Glomerular endothelial cell (primary cell): Measurements from ENCODE around the gene TREML4. TPM values are rescaled to one million over a fixed set of nuclear protein-coding genes. Genes with fewer than 3 reads are reported as not detected.
"Not testable (repeated sequence)": the region's sequence is repeated elsewhere in the genome, so short reads cannot be mapped to it uniquely, and the experiment has no call there.

ENCODE experiments used
- DNase-seq: peaks from one replicate; pipeline ENCODE4 v3.0.0-alpha.2; 2011; ENCODE audit warnings: low read depth, low spot score; ENCODE audit errors: extremely low read depth
- total RNA-seq: library from RNA; depleted of rRNA; stranded (reverse); fragments of >200 nt; gene quantifications from 2 replicates; pipeline ENCODE4 v1.2.3, GENCODE V29; 2015

TREML4 gene
- total RNA-seq, 1 donor from 2014 or later = not detected

GRCh38 chr6:41204156-41204555 lies 24.0 kb upstream of the TREML4 start:
- no peak for DNase-seq

DNA sequence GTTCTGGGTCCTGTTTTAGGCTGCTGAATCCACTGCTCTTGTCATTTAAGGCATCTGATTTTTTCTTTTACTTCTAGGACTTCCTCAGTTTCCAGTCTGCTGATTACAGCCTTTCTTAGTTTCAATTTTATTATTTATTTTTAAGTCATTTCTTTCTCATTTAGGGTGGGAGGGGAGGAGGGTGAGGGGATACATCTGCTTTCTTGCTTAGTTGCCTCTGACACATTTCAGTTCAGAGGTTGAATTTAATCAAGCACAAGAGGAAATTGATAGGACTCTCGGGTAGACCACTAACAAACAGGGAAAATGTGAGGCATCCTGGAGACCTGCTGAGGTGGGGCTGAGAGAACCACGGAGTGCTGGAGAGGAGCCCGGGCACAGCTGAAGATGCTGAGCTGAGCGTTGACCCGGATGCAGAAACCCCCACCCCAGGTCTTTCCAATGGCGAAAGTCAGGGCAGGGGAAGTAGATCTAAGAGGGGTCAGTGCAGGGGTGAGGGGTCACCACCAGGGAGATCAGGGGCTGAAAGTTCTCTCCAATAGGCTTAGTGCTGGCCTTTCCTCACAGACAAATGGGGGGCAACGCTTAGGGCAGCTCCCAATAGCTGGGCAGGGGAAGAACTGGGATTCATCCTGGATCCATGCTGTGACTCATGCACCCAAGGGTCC lies 19.6 kb upstream of the TREML4 start:
- no peak for DNase-seq

GRCh38 chr6:41209547-41210320 lies 18.4 kb upstream of the TREML4 start:
- DNase-seq = no peak

DNA sequence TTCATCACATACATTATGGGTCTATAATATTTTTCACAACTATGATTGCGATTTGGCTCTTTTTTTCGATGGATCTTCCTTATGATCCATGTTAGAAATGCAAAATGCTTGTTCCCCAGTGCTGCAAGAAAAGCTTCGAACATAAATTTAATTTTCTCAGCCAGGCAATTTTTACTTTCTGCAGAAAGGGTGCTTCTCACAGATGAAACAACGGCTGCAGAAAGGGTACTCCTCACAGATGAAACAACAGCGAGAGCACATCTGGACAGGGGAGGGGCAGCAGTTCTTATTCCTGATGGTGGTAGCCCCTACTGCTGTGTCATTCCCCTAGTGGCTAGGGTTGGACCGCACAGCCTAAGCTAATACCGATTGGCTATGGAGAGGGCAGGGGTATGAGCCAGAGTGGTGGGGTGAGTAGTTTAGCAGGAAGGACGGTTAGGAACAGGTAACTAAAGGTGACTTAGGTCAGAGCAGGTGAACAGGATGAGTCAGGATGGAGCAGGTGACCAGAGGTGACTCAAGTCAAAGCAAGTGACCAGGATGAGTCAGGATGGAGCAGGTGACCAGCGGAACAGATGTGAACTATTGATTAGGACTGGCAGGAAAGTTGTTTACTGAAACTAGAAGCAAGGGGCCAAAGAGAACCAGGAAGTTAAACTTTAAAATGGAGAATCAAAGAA lies 13.4 kb upstream of the TREML4 start:
- DNase-seq = no peak

- no peak for DNase-seq
Observed at GRCh38 chr6:41215777-41216176, 12.4 kb upstream of the TREML4 start.

- no peak for DNase-seq
Observed at GRCh38 chr6:41216616-41217015, 11.5 kb upstream of the TREML4 start.

- no peak for DNase-seq
Observed at GRCh38 chr6:41222045-41222444, 6.1 kb upstream of the TREML4 start.

DNA sequence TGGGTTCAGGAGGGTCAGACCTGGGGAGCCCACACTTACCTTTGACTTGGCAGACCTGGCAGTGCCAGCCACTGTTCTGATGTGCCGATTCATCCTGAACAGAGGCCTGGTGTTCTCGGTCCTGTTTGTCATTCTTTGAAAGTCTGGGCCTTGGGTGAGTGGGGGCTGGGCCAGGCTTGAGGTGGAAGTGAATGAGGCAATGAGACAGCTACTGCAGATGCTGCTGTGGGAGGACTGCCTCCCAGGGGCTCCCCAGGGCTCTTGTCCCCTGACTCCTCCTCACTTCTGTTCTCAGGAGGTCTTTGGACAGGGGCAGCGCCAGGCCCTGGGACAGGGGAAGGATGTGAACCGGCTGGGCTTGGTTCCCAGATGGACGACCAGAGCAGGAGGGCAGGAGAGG lies 5.6 kb upstream of the TREML4 start:
- no peak for DNase-seq

DNA sequence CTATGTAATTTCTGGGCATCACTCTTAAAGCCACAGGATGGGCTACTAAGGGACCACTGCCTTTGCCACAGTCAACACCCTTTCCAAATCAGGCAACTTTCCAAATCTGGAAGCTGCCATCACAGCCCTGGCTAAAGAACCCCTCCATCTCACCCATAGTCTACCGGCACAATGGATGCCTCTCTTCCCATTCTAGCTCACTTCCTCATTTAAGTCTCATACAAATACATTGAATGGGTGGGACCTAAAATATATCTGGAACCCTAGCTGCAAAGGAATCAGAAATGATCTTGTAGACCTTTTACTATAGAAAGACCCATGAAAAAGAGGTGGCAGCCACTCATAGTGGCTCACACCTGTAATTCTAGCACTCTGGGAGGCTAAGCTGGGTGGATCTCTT lies 3.3 kb upstream of the TREML4 start:
- no peak for DNase-seq

GRCh38 chr6:41226752-41227151 lies 1.4 kb upstream of the TREML4 start:
- no peak for DNase-seq

DNA sequence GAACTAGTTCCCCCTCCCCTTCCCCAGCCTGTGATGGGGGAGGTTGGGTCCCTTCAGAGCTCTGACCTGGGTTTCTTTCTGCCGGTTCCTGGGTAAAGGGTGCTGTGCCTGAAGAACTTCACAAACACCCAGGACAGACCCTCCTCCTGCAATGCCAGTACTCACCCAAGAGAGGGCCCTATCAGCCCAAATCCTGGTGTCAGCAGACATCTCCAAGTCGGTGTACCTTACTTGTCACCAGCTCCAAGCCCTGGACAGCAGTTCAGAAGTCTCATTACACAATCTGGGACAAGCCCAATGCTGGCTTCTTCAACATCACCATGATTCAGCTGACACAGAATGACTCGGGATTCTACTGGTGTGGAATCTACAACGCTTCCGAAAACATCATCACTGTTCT lies 467 bp downstream of the TREML4 start:
- no peak for DNase-seq

- no peak for DNase-seq
Observed at GRCh38 chr6:41229721-41230120, 1.6 kb downstream of the TREML4 start.

DNA sequence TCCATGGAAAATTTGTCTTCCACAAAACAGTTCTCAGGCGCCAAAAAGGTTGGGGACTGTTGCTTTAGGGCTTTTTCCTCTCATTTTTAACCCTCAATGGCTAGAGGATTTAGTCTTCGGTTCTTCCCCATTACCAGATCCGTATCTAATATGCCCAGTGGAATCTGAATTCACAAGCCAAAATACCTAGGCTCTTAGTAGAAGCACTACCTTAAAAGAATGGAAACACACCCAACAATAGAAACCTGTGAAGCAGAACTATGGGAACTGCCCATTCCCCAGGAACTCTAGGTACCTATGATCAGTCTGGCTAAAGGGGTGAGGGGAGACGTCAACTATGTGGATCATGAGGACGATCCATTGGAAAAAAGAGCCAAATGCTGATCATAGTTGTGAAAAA lies 3.1 kb downstream of the TREML4 start:
- DNase-seq = no peak

DNA sequence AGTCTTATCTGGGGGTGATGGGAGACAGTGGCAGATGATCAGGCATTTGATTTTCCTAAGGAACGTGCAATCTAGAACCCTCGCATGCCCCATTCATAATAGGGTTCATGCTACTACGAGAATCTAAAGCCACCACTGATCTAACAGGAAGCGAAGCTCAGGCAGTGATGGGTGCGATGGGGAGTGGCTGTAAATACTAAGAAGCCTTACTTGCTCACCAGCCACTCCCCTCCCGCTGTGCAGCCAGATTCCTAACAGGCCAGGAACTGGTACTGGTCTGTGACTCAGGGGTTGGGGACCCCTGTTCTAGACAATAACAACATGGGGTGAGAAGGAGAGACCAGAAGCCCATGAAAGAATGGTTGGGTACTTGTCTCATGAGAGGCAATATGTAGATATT lies 4.5 kb downstream of the TREML4 start:
- DNase-seq = no peak

DNA sequence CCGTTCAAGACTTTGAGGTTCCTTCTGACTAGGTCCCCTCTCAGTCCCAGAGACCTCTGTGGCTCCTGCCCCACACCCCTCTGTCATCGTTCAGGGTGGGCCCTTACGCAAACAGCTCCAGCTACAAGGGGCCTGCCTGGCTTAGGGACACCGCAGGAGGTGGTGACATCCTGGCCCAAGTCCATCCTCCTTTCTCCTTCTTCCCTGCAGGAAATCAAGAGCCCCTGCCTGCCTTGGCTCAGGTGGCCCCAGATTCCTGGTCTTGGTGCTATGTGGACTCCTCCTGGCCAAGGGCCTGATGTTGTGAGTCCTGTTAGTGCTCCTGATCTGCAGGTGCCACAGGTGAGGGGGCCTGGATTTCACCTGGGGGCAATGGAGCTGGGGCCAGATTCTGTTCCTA lies 8.1 kb downstream of the TREML4 start:
- DNase-seq = no peak

DNA sequence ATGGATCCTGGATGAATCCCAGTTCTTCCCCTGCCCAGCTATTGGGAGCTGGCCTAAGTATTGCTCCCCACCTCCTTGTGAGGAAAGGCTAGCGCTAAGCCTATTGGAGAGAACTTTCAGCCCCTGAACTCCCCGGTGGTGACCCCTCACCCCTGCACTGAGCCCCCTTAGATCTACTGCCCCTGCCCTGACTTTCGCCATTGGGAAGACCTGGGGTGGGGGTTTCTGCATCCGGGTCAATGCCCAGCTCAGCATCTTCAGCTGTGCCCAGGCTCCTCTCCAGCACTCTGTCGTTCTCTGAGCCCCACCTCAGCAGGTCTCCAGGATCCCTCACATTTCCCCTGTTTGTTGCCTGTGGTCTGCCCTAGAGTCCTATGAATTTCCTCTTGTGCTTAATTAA lies 9.0 kb downstream of the TREML4 start:
- no peak for DNase-seq

DNA sequence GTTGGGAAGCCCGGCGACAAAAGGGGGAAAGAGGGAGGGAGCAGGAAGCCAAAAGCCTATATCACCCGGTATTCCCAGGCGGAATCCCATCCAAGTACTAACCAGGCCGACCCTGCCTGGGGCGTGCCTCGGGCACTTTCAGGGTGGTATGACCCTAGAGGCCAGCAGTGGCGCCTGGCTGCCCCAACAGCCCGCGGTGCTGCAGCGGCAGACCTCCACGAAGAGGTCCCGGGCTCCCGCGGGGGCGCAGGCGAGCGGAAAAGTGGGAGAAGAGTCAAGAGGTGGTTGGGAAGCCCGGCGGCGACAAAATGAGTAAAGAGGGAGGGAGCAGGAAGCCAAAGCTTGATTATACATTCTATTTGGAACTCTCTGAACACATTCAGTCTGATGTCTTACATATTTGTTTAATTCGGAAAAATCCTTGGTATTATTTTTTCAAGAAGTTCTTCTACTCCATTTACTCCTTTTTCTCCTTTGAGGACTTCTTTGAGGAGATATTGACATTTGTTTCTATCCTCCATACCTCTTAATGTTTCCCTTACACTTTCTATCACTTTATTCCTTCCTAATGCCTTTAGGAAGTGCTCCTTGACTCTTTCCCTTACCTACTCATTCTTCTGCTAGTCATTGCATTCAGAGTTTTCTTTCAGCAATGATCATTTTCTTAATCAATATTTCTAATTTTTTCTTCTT lies 11.5 kb downstream of the TREML4 start:
- no peak for DNase-seq

DNA sequence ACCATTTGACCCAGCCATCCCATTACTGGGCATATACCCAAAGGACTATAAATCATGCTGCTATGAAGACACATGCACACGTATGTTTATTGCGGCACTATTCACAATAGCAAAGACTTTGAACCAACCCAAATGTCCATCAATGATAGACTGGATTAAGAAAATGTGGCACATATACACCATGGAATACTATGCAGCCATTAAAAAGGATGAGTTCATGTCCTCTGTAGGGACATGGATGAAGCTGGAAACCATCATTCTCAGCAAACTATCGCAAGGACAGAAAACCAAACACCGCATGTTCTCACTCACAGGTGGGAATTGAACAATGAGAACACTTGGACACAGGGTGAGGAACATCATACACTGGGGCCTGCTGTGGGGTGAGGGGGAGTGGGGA lies 18.4 kb downstream of the TREML4 start:
- DNase-seq = not testable (repeated sequence)

GRCh38 chr6:41247288-41247865 lies 19.2 kb downstream of the TREML4 start:
- no peak for DNase-seq

DNA sequence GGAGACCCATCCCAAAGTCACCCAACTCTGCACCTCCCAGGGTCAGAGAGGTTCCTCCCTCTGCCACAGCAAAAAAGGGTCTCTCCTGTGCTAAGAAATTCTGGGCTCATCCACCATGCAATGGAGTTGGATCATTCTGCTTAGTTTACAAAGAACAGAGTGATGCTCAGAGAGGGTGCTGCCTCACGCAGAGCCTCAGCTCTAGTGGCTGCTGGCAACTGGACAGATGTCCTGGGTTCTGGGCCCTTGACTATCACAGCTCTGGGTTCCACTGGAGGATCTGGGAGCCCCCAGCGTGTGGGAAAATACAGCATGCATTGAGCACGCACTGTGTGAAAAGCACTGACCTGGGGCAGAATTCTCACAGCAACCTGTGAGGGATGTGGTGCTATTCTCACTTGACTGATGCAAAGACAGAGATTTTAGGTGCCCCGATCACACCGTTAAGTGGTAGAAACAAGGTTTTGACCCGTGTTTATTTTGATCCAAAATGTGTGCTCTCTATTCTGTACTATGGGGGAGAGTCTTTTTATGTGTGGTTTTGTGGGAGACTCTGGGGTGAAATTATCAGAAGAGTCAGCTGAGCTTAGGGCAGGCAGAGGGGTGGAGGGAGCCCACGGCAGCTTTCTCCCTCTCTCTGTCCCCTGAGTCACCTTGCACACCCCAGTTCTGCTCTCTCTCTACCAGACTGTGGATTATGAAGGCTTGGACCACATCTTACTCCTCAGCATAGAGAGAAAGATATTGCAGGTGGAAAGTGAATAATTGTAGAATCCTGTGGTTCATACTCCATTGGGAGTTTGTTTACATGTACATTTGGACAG lies 19.9 kb downstream of the TREML4 start:
- DNase-seq = no peak
